PC-3 (cell line): ENCODE results near the gene RTN4RL1. TPM values are rescaled to one million over a fixed set of nuclear protein-coding genes. Genes with fewer than 3 reads are reported as not detected.

Experiments used
- ATAC-seq: fragments of 200-7000 bp; cut with Tn5 transposase; 2 replicates; pipeline ENCODE4 v1.9.1; 2020; ENCODE audit warnings: mild to moderate bottlenecking, moderate library complexity
- BruUV-seq: library from RNA; stranded (reverse); fragments of 400-500 nt; replicated peaks from 2 replicates; lab custom pipeline; 2021; lab: Mats Ljungman, UMichigan
- CTCF ChIA-PET: fragments of 300-600 bp; sonication (Branson Sonifier 250); formaldehyde crosslinking; loops from one replicate; lab custom pipeline; 2022; ENCODE audit warnings: antibody characterized with exemption; lab: Charles Lee
- POLR2A ChIA-PET: fragments of 300-600 bp; sonication (Branson Sonifier 250); formaldehyde crosslinking; loops from one replicate; lab custom pipeline; 2022; ENCODE audit warnings: antibody characterized with exemption; ENCODE audit not compliant: unreplicated experiment; lab: Charles Lee
- DNase-seq: peaks from one replicate; pipeline ENCODE4 v3.0.0-alpha.2; 2015
- H2AFZ ChIP-seq: fragments of 300-600 bp; sonication (generic); 2 replicates; pipeline ENCODE4 v1.6.0; 2016; ENCODE audit warnings: antibody characterized with exemption, low read length
- H3F3A ChIP-seq: fragments of 300-600 bp; sonication (generic); one replicate; pipeline ENCODE4 v1.6.0; 2017; ENCODE audit warnings: antibody characterized with exemption, low read length, control low read depth, mild to moderate bottlenecking; ENCODE audit not compliant: unreplicated experiment
- H3K27ac ChIP-seq: fragments of 300-600 bp; sonication (generic); 2 replicates; pipeline ENCODE4 v1.5.1; 2016; ENCODE audit warnings: mild to moderate bottlenecking, low read length
- H3K27me3 ChIP-seq: fragments of 300-600 bp; sonication (generic); 2 replicates; pipeline ENCODE4 v1.6.1; 2016; ENCODE audit warnings: low read length, mixed read lengths
- H3K36me3 ChIP-seq: fragments of 300-600 bp; sonication (generic); 2 replicates; pipeline ENCODE4 v1.6.1; 2016; ENCODE audit warnings: low read depth, mixed run types, low read length, mixed read lengths
- H3K4me1 ChIP-seq: fragments of 300-600 bp; sonication (generic); 2 replicates; pipeline ENCODE4 v1.5.1; 2016; ENCODE audit warnings: low read length; ENCODE audit not compliant: insufficient read depth
- H3K4me2 ChIP-seq: fragments of 300-600 bp; sonication (generic); 2 replicates; pipeline ENCODE4 v1.6.0; 2016; ENCODE audit warnings: low read length
- H3K4me3 ChIP-seq: fragments of 300-600 bp; sonication (generic); 2 replicates; pipeline ENCODE4 v1.5.1; 2016; ENCODE audit warnings: mild to moderate bottlenecking, low read length, mixed read lengths
- H3K79me2 ChIP-seq: fragments of 300-600 bp; sonication (generic); 2 replicates; pipeline ENCODE4 v1.6.1; 2017; ENCODE audit warnings: low read length, mixed read lengths
- H3K9ac ChIP-seq: fragments of 300-600 bp; sonication (generic); 2 replicates; pipeline ENCODE4 v1.6.0; 2016; ENCODE audit warnings: mild to moderate bottlenecking, low read length
- H3K9me2 ChIP-seq: fragments of 300-600 bp; sonication (generic); replicated peaks from 2 replicates; pipeline ENCODE4 v1.6.1; 2016; ENCODE audit warnings: mixed run types, low read length, mixed read lengths
- H3K9me3 ChIP-seq: fragments of 300-600 bp; sonication (generic); 2 replicates; pipeline ENCODE4 v1.6.1; 2016; ENCODE audit warnings: low read length, mixed read lengths
- H4K20me1 ChIP-seq: fragments of 300-600 bp; sonication (generic); 2 replicates; pipeline ENCODE4 v1.6.1; 2016; ENCODE audit warnings: low read length, mixed read lengths
- EZH2 ChIP-seq: fragments of 300-600 bp; sonication (generic); IDR thresholded peaks from one replicate; pipeline ENCODE4 v1.6.1; 2017; ENCODE audit warnings: antibody characterized with exemption, mild to moderate bottlenecking, low read length; ENCODE audit not compliant: unreplicated experiment
- EZH2phosphoT487 ChIP-seq: fragments of 300-600 bp; sonication (generic); IDR thresholded peaks from 2 replicates; pipeline ENCODE4 v1.6.1; 2018; ENCODE audit warnings: mild to moderate bottlenecking, antibody characterized with exemption, low read length, borderline replicate concordance
- intact Hi-C: fragments of 100-400 bp; cut with micrococcal nuclease; formaldehyde crosslinking; loops from 2 replicates; pipeline ENCODE4 v1.9.0; 2023
- total RNA-seq: library from RNA; depleted of rRNA; stranded (reverse); fragments of >200 nt; gene quantifications from 2 replicates; pipeline ENCODE4 v1.2.3, GENCODE V29; 2014
- TF ChIP-seq, protein P1 (sequence below): fragments of 300-600 bp; sonication (generic); conservative IDR thresholded peaks from 2 replicates; pipeline ENCODE4 v1.5.1; 2017; ENCODE audit warnings: antibody characterized with exemption, low read depth, mild to moderate bottlenecking, low read length

Gene RTN4RL1
- total RNA-seq, 1 experiment from 2014 or later, result 6.9 TPM

GRCh38 chr17:2067048-2067561 is 42.0 kb upstream of the RTN4RL1 start:
- DNase-seq, result no peak
- Histone ChIP-seq H4K20me1 (no peaks in the 10 kb centered on the region), H3K27ac (no peak overlapping the region), H3K9ac (no peak overlapping the region), H2AFZ (no peak overlapping the region), H3K9me3 (no peaks in the 10 kb centered on the region), H3K4me2 (no peak overlapping the region), H3K4me3 (no peak overlapping the region), H3K79me2 (no peaks in the 10 kb centered on the region), H3K9me2 (no peaks in the 10 kb centered on the region), H3K36me3 (no peaks in the 10 kb centered on the region), H3K4me1 (peaks cover 29% of the 10 kb centered on the region), H3K27me3 (no peaks in the 10 kb centered on the region), H3F3A (no peaks in the 10 kb centered on the region)
- intact Hi-C loops, result no loop called here
- TF ChIP-seq EZH2, result no peak
- TF ChIP-seq EZH2phosphoT487, result no peak
- TF ChIP-seq, protein P1, sequence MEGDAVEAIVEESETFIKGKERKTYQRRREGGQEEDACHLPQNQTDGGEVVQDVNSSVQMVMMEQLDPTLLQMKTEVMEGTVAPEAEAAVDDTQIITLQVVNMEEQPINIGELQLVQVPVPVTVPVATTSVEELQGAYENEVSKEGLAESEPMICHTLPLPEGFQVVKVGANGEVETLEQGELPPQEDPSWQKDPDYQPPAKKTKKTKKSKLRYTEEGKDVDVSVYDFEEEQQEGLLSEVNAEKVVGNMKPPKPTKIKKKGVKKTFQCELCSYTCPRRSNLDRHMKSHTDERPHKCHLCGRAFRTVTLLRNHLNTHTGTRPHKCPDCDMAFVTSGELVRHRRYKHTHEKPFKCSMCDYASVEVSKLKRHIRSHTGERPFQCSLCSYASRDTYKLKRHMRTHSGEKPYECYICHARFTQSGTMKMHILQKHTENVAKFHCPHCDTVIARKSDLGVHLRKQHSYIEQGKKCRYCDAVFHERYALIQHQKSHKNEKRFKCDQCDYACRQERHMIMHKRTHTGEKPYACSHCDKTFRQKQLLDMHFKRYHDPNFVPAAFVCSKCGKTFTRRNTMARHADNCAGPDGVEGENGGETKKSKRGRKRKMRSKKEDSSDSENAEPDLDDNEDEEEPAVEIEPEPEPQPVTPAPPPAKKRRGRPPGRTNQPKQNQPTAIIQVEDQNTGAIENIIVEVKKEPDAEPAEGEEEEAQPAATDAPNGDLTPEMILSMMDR, result no peak
- BruUV-seq, result no TSS peak
- POLR2A ChIA-PET, result interaction anchor here (0.6 kb wide), 1 partner anchor 15 kb away, joined by 3 read pairs; no protein-coding TSS in a partner anchor
- CTCF ChIA-PET, result no interaction called here
- no peak for ATAC-seq

DNA sequence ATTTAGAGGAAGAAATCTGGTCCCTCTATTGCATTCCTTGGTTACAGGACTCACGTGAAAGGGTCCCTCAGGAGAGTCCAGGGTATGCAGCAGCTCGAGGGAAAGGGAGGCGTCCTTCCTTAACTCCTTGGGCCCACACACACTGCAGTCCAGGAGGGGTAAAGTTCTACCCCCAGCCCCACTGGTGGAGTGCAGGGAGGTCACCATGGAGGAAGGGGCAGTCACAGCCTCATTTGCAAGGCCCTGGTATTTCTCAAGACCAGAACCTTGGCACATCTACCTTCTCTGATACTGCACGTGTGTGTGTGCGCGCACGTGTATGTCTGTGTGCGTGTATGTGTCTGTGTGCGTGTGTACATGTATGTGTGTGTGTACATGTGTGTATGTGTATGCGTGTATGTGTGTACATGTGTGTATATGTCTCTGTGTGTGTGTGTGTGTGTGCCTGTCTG is 40.8 kb upstream of the RTN4RL1 start:
- Histone ChIP-seq H3K4me3 (no peak overlapping the region), H3K9me3 (no peaks in the 10 kb centered on the region), H2AFZ (no peak overlapping the region), H3K9ac (no peak overlapping the region), H3K27me3 (no peaks in the 10 kb centered on the region), H3K9me2 (no peaks in the 10 kb centered on the region), H3K4me2 (no peak overlapping the region), H3K4me1 (peaks cover 29% of the 10 kb centered on the region), H3K36me3 (no peaks in the 10 kb centered on the region), H4K20me1 (no peaks in the 10 kb centered on the region), H3F3A (no peaks in the 10 kb centered on the region), H3K27ac (no peak overlapping the region), H3K79me2 (no peaks in the 10 kb centered on the region)
- TF ChIP-seq, protein P1, result no peak
- TF ChIP-seq EZH2 (no peak), EZH2phosphoT487 (no peak)
- no peak for ATAC-seq
- POLR2A ChIA-PET, result no interaction called here
- intact Hi-C loops, result no loop called here
- CTCF ChIA-PET, result no interaction called here
- no peak for DNase-seq
- no TSS peak for BruUV-seq

DNA sequence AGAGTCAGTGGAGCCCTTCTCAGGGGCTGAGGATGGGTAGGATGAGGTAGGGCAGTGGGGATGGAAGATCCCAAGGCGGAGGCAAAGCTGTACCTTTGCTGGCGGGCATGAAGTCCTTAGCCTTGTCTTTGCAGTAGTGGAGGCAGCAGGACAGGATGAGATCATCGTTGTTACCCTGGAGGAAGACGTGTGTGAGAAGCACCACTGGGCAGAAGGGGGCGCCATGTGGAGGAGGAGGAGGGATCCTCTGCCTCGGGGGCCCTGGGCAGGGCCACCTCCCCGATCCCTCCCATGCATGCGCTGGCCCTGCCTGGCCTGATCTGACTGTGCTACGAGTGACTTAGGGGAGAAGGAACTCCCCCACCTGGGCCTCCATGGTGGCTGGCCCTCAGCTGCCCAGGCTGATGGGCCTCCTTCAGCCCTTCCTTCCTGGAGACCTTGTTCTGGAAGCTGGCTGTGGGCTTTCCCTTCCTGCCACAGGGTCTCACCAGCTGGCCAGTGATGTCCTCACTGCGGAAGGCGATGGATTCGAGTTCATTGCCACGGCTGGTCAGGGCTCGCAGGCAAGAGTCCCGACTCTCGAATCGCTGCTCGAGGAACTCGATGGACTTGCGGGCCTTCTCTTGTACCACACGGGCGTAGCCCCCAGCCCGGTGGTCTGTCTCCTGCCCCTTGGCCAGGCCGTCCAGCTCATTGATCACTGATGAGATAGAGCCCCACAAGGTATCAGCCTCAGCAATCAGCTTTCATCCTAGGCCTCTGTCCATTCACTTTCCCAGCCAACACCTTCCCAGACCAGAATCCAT is 40.0 kb upstream of the RTN4RL1 start:
- no peaks in the 10 kb centered on the region for H3K9me3 ChIP-seq
- H3K4me2 ChIP-seq, result no peak overlapping the region
- ATAC-seq (no peak), DNase-seq (no peak)
- ChIA-PET CTCF (no interaction called here), POLR2A (no interaction called here)
- BruUV-seq, result no TSS peak
- no peak overlapping the region for H3K4me3 ChIP-seq
- TF ChIP-seq, protein P1, result peak; percentile 54
- no peak for TF ChIP-seq EZH2
- no peak for TF ChIP-seq EZH2phosphoT487
- no peak overlapping the region for H2AFZ ChIP-seq
- H3F3A ChIP-seq, result no peaks in the 10 kb centered on the region
- H3K79me2 ChIP-seq, result no peaks in the 10 kb centered on the region
- H3K9ac ChIP-seq, result no peak overlapping the region
- intact Hi-C loops, result no loop called here
- H3K27me3 ChIP-seq, result no peaks in the 10 kb centered on the region
- H4K20me1 ChIP-seq, result no peaks in the 10 kb centered on the region
- no peaks in the 10 kb centered on the region for H3K36me3 ChIP-seq
- H3K9me2 ChIP-seq, result no peaks in the 10 kb centered on the region
- peaks cover 22% of the 10 kb centered on the region for H3K4me1 ChIP-seq
- no peak overlapping the region for H3K27ac ChIP-seq
